Measurements from ENCODE around the gene JAKMIP1.

Gene JAKMIP1

DNA sequence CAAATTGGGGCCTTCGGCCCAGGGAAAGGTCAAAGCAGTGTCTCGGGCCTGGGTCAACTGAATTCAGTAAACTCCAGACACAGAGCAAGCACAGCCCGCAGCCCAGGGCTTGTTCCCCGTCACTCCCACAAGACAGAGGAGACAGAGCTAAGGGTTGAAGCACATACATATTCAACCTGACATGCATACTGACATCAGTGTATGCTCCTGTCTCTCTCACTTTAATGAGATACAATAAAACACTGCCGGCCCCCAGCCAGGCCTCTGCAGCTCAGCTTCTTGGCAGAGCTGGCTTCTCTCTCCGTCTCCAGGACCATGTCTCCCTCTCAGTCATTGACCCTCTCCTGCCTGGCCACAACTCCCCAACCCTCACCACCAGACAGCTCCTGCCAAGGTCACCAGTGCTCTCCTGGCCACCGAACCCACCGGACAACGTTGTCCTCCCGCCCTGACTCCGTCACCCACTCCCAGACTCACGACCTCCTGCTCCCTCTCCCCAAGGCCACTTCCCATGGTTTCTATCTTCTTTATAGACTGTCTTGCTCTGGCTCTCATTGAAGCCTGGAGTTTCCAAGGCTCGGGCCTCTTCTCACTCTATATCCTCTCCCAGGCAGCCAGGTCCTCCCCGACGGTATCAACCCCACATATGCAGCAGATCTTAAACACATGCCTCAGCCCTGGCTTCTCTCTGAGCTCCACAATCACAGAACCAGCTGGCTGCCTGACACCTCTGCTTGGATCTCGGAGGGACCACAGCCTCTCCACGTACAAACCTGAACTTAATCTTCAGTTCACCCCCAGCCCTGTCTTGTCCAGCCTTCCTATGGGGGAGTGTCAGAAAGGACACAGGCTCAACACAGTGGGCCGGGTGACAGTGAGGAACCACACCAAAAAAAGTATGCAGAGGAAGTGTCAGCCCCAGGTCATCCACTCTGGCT is 114.4 kb downstream of the JAKMIP1 start:
- H3K4me3 ChIP-seq (ENCODE audit: severe bottlenecking) = no peak overlapping the region
- H3K4me1 ChIP-seq (ENCODE audit: insufficient read depth, poor library complexity, severe bottlenecking) = no peaks in the 10 kb centered on the region
- DNase-seq (ENCODE audit: low spot score) (no peak), ATAC-seq (ENCODE audit: low read depth) (no peak)
- no peak overlapping the region for H3K27ac ChIP-seq (ENCODE audit: poor library complexity, severe bottlenecking)
- peaks cover 1% of the 10 kb centered on the region for H3K9me3 ChIP-seq (ENCODE audit: severe bottlenecking)
- H3K36me3 ChIP-seq (ENCODE audit: low read depth) = no peaks in the 10 kb centered on the region
- TF ChIP-seq, protein P1, sequence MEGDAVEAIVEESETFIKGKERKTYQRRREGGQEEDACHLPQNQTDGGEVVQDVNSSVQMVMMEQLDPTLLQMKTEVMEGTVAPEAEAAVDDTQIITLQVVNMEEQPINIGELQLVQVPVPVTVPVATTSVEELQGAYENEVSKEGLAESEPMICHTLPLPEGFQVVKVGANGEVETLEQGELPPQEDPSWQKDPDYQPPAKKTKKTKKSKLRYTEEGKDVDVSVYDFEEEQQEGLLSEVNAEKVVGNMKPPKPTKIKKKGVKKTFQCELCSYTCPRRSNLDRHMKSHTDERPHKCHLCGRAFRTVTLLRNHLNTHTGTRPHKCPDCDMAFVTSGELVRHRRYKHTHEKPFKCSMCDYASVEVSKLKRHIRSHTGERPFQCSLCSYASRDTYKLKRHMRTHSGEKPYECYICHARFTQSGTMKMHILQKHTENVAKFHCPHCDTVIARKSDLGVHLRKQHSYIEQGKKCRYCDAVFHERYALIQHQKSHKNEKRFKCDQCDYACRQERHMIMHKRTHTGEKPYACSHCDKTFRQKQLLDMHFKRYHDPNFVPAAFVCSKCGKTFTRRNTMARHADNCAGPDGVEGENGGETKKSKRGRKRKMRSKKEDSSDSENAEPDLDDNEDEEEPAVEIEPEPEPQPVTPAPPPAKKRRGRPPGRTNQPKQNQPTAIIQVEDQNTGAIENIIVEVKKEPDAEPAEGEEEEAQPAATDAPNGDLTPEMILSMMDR (IDR thresholded peaks at IDR 0.05; ENCODE audit: poor library complexity, severe bottlenecking) = no peak
- peaks cover 11% of the 10 kb centered on the region for H3K27me3 ChIP-seq (ENCODE audit: insufficient read depth, poor library complexity, severe bottlenecking)

DNA sequence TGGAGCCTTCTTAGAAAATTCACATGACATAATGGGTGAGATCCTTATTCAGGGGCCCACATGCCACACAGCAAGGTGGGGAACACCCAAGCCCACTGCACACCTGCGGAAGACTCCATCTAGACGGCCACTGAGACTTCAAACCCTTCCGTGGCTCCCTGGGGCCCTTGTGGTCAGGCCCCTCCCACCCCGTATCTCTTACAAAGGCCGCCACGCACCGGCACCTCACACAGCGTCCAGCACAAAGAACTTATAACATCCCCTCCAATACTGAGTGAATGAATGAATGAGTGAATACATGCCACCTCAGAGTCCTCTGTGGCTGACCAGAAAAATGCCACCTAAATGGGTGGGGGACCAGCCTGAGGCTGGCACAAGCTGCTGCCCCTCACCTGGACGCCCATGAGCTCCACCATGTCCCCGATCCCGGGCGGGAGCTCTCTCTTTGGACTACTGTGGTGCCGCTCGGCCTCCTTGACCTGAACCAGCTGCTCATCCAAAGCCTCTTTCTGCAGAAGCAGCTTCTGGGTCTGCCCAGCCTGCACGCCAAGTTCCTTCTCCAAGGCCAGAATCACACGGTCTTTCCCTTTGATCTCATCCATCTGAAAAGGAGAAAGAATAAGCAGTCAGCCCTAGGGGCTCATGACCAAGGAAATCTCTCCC is 115.2 kb downstream of the JAKMIP1 start:
- ATAC-seq (ENCODE audit: low read depth) = no peak

DNA sequence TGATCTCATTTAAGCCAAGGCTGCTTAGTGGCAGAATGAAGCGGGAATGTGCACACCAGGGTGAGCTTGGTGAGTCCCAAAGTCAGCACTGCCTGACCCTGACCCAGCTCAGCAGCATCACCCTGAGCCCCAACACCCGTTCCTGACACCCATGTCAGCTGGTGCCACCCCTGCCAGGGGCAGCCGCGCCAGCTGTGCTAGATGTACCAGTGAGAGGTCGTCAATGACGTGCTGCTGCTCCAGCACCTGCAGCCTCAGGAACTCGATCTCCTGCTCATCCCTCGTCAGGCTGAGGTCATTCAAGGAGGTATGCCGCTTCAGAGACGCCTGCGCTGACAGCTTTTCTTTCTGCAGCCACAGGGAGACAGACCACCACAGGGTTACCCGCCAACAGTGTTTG is 120.4 kb downstream of the JAKMIP1 start:
- Histone ChIP-seq H3K27me3 (ENCODE audit: insufficient read depth, poor library complexity, severe bottlenecking) (peaks cover 6% of the 10 kb centered on the region), H3K27ac (ENCODE audit: poor library complexity, severe bottlenecking) (no peak overlapping the region), H3K9me3 (ENCODE audit: severe bottlenecking) (peaks cover 1% of the 10 kb centered on the region), H3K36me3 (ENCODE audit: low read depth) (no peaks in the 10 kb centered on the region), H3K4me3 (ENCODE audit: severe bottlenecking) (no peak overlapping the region), H3K4me1 (ENCODE audit: insufficient read depth, poor library complexity, severe bottlenecking) (no peaks in the 10 kb centered on the region)
- TF ChIP-seq, protein P1 (IDR thresholded peaks at IDR 0.05; ENCODE audit: poor library complexity, severe bottlenecking) = no peak
- ATAC-seq (ENCODE audit: low read depth) (no peak), DNase-seq (ENCODE audit: low spot score) (no peak)

More for the DNA sequence above, 115.2 kb downstream of the JAKMIP1 start:
- TF ChIP-seq, protein P1 (IDR thresholded peaks at IDR 0.05; ENCODE audit: poor library complexity, severe bottlenecking) = no peak
- DNase-seq (ENCODE audit: low spot score) = no peak
- H3K36me3 ChIP-seq (ENCODE audit: low read depth) = no peaks in the 10 kb centered on the region
- H3K27me3 ChIP-seq (ENCODE audit: insufficient read depth, poor library complexity, severe bottlenecking) = peaks cover 11% of the 10 kb centered on the region
- no peaks in the 10 kb centered on the region for H3K4me1 ChIP-seq (ENCODE audit: insufficient read depth, poor library complexity, severe bottlenecking)
- no peak overlapping the region for H3K27ac ChIP-seq (ENCODE audit: poor library complexity, severe bottlenecking)
- H3K4me3 ChIP-seq (ENCODE audit: severe bottlenecking) = no peak overlapping the region
- H3K9me3 ChIP-seq (ENCODE audit: severe bottlenecking) = peaks cover 1% of the 10 kb centered on the region

DNA sequence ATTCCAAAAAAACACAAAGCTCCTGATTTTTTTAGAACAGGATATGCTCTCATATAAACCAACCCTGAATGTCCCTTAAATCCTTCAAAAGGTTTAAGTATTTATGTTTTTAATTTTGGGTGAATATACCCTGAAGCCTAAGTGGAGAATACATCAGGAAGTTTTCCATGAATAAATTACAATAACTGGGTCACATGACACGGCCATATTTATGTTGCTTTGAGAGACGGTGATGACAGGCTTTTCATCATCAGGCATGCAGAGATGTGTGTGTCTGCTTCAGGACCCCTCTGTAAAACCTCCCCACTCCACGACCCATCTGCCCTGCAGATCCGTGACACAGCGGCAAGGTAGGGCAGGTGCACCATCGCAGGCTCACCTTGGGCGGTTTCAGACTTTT is 121.8 kb downstream of the JAKMIP1 start:
- no peak for DNase-seq (ENCODE audit: low spot score)
- Histone ChIP-seq H3K9me3 (ENCODE audit: severe bottlenecking) (peaks cover under 1% of the 10 kb centered on the region), H3K36me3 (ENCODE audit: low read depth) (no peaks in the 10 kb centered on the region), H3K4me1 (ENCODE audit: insufficient read depth, poor library complexity, severe bottlenecking) (no peaks in the 10 kb centered on the region), H3K27ac (ENCODE audit: poor library complexity, severe bottlenecking) (no peak overlapping the region), H3K27me3 (ENCODE audit: insufficient read depth, poor library complexity, severe bottlenecking) (peaks cover 6% of the 10 kb centered on the region), H3K4me3 (ENCODE audit: severe bottlenecking) (no peak overlapping the region)
- TF ChIP-seq, protein P1 (IDR thresholded peaks at IDR 0.05; ENCODE audit: poor library complexity, severe bottlenecking) = no peak
- no peak for ATAC-seq (ENCODE audit: low read depth)
